HEK293T (cell line): ENCODE measurements around the gene LAMA3.

Experiments
- BHLHE40 ChIP-seq: fragments of 450-650 bp; IDR thresholded peaks from 2 replicates; pipeline ENCODE4 v1.6.1; 2016; ENCODE audit warnings: mild to moderate bottlenecking, moderate library complexity, borderline replicate concordance
- CTBP1 ChIP-seq: fragments of 450-650 bp; IDR thresholded peaks from 2 replicates; pipeline ENCODE4 v1.6.1; 2016; ENCODE audit warnings: borderline replicate concordance
- ELF4 ChIP-seq: fragments of 450-650 bp; IDR thresholded peaks from 2 replicates; pipeline ENCODE4 v1.6.1; 2017; ENCODE audit warnings: antibody characterized with exemption
- FOXA1 ChIP-seq: fragments of 450-650 bp; IDR thresholded peaks from 2 replicates; pipeline ENCODE4 v1.6.1; 2016; ENCODE audit warnings: mild to moderate bottlenecking
- FOXK2 ChIP-seq: fragments of 450-650 bp; IDR thresholded peaks from 2 replicates; pipeline ENCODE4 v1.6.1; 2016; ENCODE audit warnings: mild to moderate bottlenecking
- FOXM1 ChIP-seq: fragments of 450-650 bp; IDR thresholded peaks from 2 replicates; pipeline ENCODE4 v1.6.1; 2017; ENCODE audit warnings: mild to moderate bottlenecking, borderline replicate concordance
- HDGF ChIP-seq: fragments of 450-650 bp; IDR thresholded peaks from 2 replicates; pipeline ENCODE4 v1.6.1; 2017; ENCODE audit warnings: antibody characterized with exemption, borderline replicate concordance
- LEF1 ChIP-seq: fragments of 450-650 bp; IDR thresholded peaks from 2 replicates; pipeline ENCODE4 v1.6.1; 2017; ENCODE audit warnings: mild to moderate bottlenecking, borderline replicate concordance
- NFRKB ChIP-seq: fragments of 450-650 bp; IDR thresholded peaks from 2 replicates; pipeline ENCODE4 v1.6.1; 2016; ENCODE audit warnings: mild to moderate bottlenecking, moderate library complexity
- SP1 ChIP-seq: fragments of 450-650 bp; IDR thresholded peaks from 2 replicates; pipeline ENCODE4 v1.6.1; 2017
- SUZ12 ChIP-seq: fragments of 450-650 bp; IDR thresholded peaks from 2 replicates; pipeline ENCODE4 v1.6.1; 2016; ENCODE audit warnings: mild to moderate bottlenecking
- TARDBP ChIP-seq: fragments of 450-650 bp; IDR thresholded peaks from 2 replicates; pipeline ENCODE4 v1.6.1; 2016
- ZNF384 ChIP-seq: fragments of 450-650 bp; IDR thresholded peaks from 2 replicates; pipeline ENCODE4 v1.6.1; 2016

DNA sequence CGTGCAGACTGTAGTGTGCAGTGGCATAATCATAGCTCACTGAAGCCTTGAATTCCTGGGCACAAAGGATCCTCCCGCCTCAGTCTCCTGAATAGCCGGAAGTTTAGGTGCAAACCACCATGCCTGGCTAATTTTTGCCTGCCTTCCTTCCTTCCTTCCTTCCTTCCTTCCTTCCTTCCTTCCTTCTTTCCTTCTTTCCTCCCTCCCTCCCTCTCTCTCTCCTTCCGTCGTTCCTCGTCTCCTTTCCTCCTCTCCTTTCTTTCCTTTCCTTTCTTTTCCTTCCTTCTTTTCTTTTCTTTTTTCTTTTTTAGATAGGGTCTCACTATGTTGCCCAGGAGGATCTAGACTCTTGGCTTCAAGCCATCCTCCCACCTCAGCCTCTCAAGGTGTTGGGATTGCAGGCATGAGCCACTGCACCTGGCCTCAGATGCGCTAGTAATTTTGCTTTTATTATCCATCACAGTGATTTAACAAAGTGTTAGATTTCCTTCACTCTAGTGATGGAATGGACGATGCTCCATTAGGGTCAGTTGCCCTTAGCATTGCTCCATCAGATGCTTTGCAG lies 20.0 kb upstream of the LAMA3 start:
- TF ChIP-seq FOXA1 (no peak), SUZ12 (no peak), BHLHE40 (no peak), TARDBP (no peak), LEF1 (no peak), NFRKB (no peak), FOXM1 (no peak), SP1 (no peak), ELF4 (no peak), FOXK2 (no peak), CTBP1 (no peak), HDGF (no peak), ZNF384 (no peak)
